Astrocyte of the cerebellum (primary cell): ENCODE measurements around the gene CCDC85A.

Experiments
- DNase-seq: peaks from one replicate; pipeline ENCODE4 v3.0.0-alpha.2; 2011; ENCODE audit warnings: low read depth
- H3K4me3 ChIP-seq: 2 replicates; pipeline ENCODE4 v1.5.1; 2011; ENCODE audit warnings: mild to moderate bottlenecking, low read depth, low read length, moderate library complexity
- in situ Hi-C: cut with HindIII; loops from 2 replicates; pipeline ENCODE4 v1.10.0; 2017; ENCODE audit warnings: low sequenced_read_pairs
- TF ChIP-seq, protein P1 (sequence below): IDR thresholded peaks from 2 replicates; pipeline ENCODE4 v1.5.1; 2012; ENCODE audit warnings: low read length, low read depth, moderate library complexity, mild to moderate bottlenecking; ENCODE audit errors: missing control alignments

The CCDC85A gene

DNA sequence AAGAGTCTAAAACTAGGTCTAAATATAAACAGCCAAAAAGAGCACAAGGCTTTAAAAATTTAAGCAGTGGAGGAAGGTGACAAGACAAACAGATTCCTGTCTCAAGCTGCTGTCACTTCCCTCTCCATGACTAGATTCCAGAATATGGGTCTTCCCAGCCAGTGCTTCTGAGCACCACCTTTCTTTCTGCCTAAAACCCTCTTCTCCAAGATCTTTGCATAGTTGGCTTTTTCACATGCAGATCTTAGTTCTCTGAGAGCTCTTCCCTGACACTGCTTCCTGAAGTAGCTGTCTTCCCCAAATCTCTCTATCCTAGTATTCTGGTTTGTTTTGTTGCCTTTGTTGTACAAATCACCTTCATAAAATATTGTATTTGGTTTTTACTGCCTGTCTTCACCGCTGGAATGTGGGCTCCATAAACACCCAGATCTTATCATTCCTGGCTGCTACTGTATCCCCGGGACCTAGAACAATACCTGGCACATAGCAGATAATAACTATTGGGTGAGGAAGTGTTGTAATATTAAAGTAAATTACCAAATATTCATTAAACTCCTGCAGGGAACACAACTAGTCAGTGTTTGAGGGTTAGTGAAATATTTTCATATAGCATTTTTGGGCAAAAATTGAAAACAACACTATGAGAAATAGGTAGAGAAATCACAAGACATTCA is 150.2 kb downstream of the CCDC85A start:
- in situ Hi-C loops = no loop called here

DNA sequence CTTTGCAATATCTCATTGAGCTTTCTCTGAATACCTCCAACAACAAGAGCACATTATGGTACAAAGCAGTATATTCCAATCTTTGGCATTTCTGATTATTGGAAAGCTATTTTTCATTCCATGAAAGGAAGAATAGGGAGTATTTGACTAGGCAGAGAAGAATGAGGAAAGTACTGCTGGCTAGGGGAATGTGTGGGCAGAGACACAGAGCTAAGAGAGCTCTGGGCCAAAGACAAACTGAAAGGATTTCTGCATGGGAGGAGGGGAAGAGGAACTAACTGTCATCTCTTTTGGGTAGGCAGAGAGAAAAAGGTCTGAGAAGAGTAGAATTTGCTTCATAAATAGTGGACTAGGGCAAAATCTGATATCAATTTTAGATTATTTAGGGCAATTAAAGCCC is 150.8 kb downstream of the CCDC85A start:
- in situ Hi-C loops = no loop called here
- TF ChIP-seq, protein P1, sequence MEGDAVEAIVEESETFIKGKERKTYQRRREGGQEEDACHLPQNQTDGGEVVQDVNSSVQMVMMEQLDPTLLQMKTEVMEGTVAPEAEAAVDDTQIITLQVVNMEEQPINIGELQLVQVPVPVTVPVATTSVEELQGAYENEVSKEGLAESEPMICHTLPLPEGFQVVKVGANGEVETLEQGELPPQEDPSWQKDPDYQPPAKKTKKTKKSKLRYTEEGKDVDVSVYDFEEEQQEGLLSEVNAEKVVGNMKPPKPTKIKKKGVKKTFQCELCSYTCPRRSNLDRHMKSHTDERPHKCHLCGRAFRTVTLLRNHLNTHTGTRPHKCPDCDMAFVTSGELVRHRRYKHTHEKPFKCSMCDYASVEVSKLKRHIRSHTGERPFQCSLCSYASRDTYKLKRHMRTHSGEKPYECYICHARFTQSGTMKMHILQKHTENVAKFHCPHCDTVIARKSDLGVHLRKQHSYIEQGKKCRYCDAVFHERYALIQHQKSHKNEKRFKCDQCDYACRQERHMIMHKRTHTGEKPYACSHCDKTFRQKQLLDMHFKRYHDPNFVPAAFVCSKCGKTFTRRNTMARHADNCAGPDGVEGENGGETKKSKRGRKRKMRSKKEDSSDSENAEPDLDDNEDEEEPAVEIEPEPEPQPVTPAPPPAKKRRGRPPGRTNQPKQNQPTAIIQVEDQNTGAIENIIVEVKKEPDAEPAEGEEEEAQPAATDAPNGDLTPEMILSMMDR = no peak
- no peak overlapping the region for H3K4me3 ChIP-seq
- no peak for DNase-seq

More for the DNA sequence above, 150.2 kb downstream of the CCDC85A start:
- DNase-seq = no peak
- TF ChIP-seq, protein P1 = no peak
- no peak overlapping the region for H3K4me3 ChIP-seq

DNA sequence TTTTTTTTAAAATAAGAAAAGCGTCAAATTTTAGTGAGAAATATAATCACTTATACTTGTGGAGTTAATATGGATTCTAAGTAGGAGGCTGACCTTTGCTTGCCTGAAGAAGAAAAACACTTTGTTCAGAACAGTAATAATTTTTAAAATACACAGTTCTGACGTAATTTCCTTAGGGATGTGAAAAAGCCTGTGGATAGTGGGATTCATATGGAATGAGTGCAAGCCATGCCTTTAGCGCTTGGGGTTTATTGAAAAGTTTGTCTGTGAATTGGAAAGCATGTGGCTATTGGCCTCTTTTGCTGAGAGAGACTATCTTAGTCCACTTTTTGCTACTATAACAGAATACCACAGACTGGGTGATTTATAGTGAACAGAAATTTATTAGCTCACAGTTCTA is 151.3 kb downstream of the CCDC85A start:
- H3K4me3 ChIP-seq = no peak overlapping the region
- in situ Hi-C loops = no loop called here
- TF ChIP-seq, protein P1 = no peak
- no peak for DNase-seq

DNA sequence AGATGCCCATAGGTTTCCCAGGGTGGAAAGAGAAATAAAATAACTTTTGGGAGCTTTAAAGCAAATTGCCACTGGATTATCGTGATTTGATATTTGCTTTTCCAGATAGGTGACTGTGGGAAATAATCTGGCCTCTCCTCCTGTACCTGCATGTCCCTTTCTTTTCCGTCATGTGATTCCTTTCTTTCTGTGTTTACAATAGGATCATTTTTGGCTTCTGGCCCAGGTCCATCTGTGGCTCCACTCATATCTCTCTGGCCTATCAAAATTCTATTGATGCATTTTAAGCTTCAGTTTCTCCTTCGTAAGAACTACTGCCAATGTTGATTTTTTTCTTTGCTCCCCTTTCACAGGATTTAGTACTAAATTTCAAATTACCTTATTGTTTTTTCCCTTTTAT is 153.6 kb downstream of the CCDC85A start:
- in situ Hi-C loops = no loop called here
- no peak for DNase-seq
- H3K4me3 ChIP-seq = no peak overlapping the region
- TF ChIP-seq, protein P1 = no peak

DNA sequence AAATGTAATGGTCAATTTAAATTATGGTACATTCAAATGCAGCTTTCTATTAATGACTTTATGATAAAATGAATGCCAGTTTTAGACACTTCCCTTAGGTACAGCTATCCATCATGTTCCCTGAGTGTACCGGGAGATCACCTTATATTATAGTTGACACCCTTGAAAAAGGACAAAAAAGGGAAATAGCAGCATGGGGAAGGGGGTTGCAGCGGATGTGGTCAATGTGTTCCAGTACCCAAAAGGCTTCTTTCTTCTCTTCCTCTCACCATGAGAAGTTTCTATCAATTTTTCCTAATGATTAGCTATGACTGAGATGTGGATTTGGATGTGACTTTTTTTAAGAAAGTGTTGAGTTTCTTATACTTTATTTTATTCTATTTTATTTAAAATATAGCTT is 154.4 kb downstream of the CCDC85A start:
- TF ChIP-seq, protein P1 = no peak
- H3K4me3 ChIP-seq = no peak overlapping the region
- in situ Hi-C loops = no loop called here
- DNase-seq = no peak

DNA sequence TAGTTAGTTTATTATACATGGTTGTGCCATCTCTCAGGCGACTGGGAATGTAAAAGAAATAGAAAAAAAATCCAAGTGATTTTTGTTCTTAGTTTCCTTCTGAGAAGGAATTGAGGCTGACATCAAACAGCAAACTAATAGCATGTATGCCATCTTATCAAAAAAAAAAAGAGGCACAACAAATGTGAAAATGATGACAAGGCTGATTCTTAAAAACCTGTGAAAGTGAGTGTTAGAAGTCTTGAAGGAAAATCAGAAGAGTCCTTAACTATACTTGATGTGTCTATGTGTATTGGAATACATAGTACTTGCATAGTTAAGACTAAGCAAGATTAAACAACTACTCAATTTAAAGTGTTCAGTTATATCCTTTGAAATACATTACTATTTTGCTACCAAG is 161.0 kb downstream of the CCDC85A start:
- no peak overlapping the region for H3K4me3 ChIP-seq
- in situ Hi-C loops = no loop called here
- TF ChIP-seq, protein P1 = no peak
- no peak for DNase-seq
